Endothelial cell of umbilical vein (primary cell): Measurements from ENCODE around the gene SFTPB. TPM values are rescaled to one million over a fixed set of nuclear protein-coding genes. Genes with fewer than 3 reads are reported as not detected.

Experiments
- BruUV-seq: library from RNA; stranded (reverse); fragments of 400-500 nt; replicated peaks from 2 replicates; lab custom pipeline; 2021; lab: Mats Ljungman, UMichigan
- CTCF ChIA-PET: fragments of 300-600, 350-600 bp; sonication (Branson Sonifier 250); formaldehyde crosslinking; loops from one replicate; lab custom pipeline; 2021; ENCODE audit warnings: antibody characterized with exemption, inconsistent platforms; lab: Charles Lee
- POLR2A ChIA-PET: fragments of 300-600, 350-600 bp; sonication (Branson Sonifier 250); formaldehyde crosslinking; loops from one replicate; lab custom pipeline; 2021; ENCODE audit warnings: antibody characterized with exemption, inconsistent platforms; lab: Charles Lee
- DNase-seq: peaks from one replicate; pipeline ENCODE4 v3.0.0-alpha.2; 2011; ENCODE audit warnings: low read depth, low spot score
- FAIRE-seq: peaks from 2 replicates; lab custom pipeline; 2011; peaks lifted over from hg19 to GRCh38; lab: Jason Lieb, UNC
- H2AFZ ChIP-seq: 2 replicates; pipeline ENCODE4 v1.6.0; 2012; ENCODE audit warnings: low read depth, low read length, control low read depth, inconsistent platforms
- H3K27ac ChIP-seq: 2 replicates; pipeline ENCODE4 v1.5.1; 2011; ENCODE audit warnings: low read depth, mild to moderate bottlenecking, control low read depth, low read length, moderate library complexity; ENCODE audit not compliant: insufficient read depth
- H3K27me3 ChIP-seq, 2 experiments: 2 replicates each; pipeline versions ENCODE4 v1.6.0 to v1.6.1; 2011; ENCODE audit warnings: low read length in 2 of 2, mixed read lengths in 1 of 2; ENCODE audit not compliant: control insufficient read depth in 2 of 2, insufficient read depth in 2 of 2
- H3K36me3 ChIP-seq, 2 experiments: 2 replicates in 1 of 2; 3 replicates in 1 of 2; pipeline ENCODE4 v1.5.1; 2011; ENCODE audit warnings: low read length in 2 of 2, mild to moderate bottlenecking in 1 of 2, moderate library complexity in 1 of 2; ENCODE audit not compliant: control insufficient read depth in 2 of 2, insufficient read depth in 2 of 2; ENCODE audit errors: extremely low read depth in 1 of 2
- H3K4me1 ChIP-seq: 3 replicates; pipeline ENCODE4 v1.5.1; 2011; ENCODE audit warnings: mild to moderate bottlenecking, low read length; ENCODE audit not compliant: control insufficient read depth, insufficient read depth; ENCODE audit errors: extremely low read depth
- H3K4me2 ChIP-seq: 2 replicates; pipeline ENCODE4 v1.6.1; 2011; ENCODE audit warnings: low read length, control low read depth, mixed read lengths; ENCODE audit not compliant: insufficient read depth
- H3K4me3 ChIP-seq, 3 experiments: fragments of 200-600 bp in 1 of 3; sonication (generic), shearing (Covaris generic) in 1 of 3; replicated peaks in 1 of 3; 2 replicates each; pipeline ENCODE4 v1.5.1; 2011 to 2016; ENCODE audit warnings: control low read depth in 3 of 3, low read length in 3 of 3, mild to moderate bottlenecking in 2 of 3, inconsistent platforms in 1 of 3, low read depth in 1 of 3, moderate library complexity in 1 of 3; ENCODE audit not compliant: insufficient read depth in 1 of 3
- H3K79me2 ChIP-seq: 2 replicates; pipeline ENCODE4 v1.6.0; 2012; ENCODE audit warnings: low read length, inconsistent platforms; ENCODE audit not compliant: control insufficient read depth, insufficient read depth
- H3K9ac ChIP-seq: replicated peaks from 2 replicates; pipeline ENCODE3; 2011; ENCODE audit warnings: low read length, control low read depth; ENCODE audit not compliant: insufficient read depth; ENCODE audit errors: extremely low read depth
- H3K9me1 ChIP-seq: replicated peaks from 3 replicates; pipeline ENCODE4 v1.6.0; 2011; ENCODE audit warnings: mild to moderate bottlenecking, low read length; ENCODE audit not compliant: control insufficient read depth, insufficient read depth; ENCODE audit errors: extremely low read depth
- H3K9me3 ChIP-seq: replicated peaks from 2 replicates; pipeline ENCODE4 v1.5.1; 2012; ENCODE audit warnings: low read length, inconsistent platforms; ENCODE audit not compliant: control insufficient read depth, insufficient read depth
- H4K20me1 ChIP-seq: replicated peaks from 2 replicates; pipeline ENCODE3; 2011; ENCODE audit warnings: mild to moderate bottlenecking, low read length; ENCODE audit not compliant: control insufficient read depth, insufficient read depth; ENCODE audit errors: extremely low read depth
- EZH2 ChIP-seq: IDR thresholded peaks from 2 replicates; pipeline ENCODE4 v1.6.1; 2012; ENCODE audit warnings: borderline replicate concordance, low read depth, mild to moderate bottlenecking, moderate library complexity, low read length, inconsistent platforms; ENCODE audit not compliant: severe bottlenecking
- FOS ChIP-seq: IDR thresholded peaks from 2 replicates; pipeline ENCODE4 v1.6.1; 2011; ENCODE audit warnings: mild to moderate bottlenecking, low read length, moderate library complexity, borderline replicate concordance; ENCODE audit not compliant: insufficient read depth
- GATA2 ChIP-seq: IDR thresholded peaks from 2 replicates; pipeline ENCODE4 v1.7.0; 2011; ENCODE audit warnings: low read depth, mild to moderate bottlenecking, moderate library complexity, mixed read lengths, low read length; ENCODE audit not compliant: insufficient read length, insufficient read depth
- JUN ChIP-seq: IDR thresholded peaks from 2 replicates; pipeline ENCODE4 v1.6.1; 2011; ENCODE audit warnings: borderline replicate concordance, low read depth; ENCODE audit not compliant: insufficient read length, insufficient read depth
- MYC ChIP-seq: IDR thresholded peaks from one replicate; pipeline ENCODE4 v1.6.1; 2011; ENCODE audit warnings: mild to moderate bottlenecking, low read depth, low read length
- POLR2A ChIP-seq: IDR thresholded peaks from 2 replicates; pipeline ENCODE4 v1.6.1; 2012; ENCODE audit warnings: low read depth, mild to moderate bottlenecking, control low read depth, low read length
- POLR2AphosphoS5 ChIP-seq: IDR thresholded peaks from 2 replicates; pipeline ENCODE4 v1.6.1; 2012; ENCODE audit warnings: low read depth, mild to moderate bottlenecking, control low read depth, low read length, moderate library complexity; ENCODE audit not compliant: insufficient read depth
- dilution Hi-C: fragments of 300-500 bp; cut with MboI; formaldehyde crosslinking; loops from one replicate; pipeline ENCODE4 v1.15.0; 2019; ENCODE audit warnings: low sequenced_read_pairs; ENCODE audit not compliant: extremely low pct_ligation_motif_present
- intact Hi-C: fragments of 100-400 bp; cut with micrococcal nuclease; formaldehyde crosslinking; loops from one replicate; pipeline ENCODE4 v1.10.0; 2022
- polyA plus RNA-seq, 4 experiments: library from polyadenylated mRNA; depleted of rRNA in 3 of 4; stranded (reverse) in 3 of 4; unstranded in 1 of 4; fragments of >200 nt; gene quantifications; 2 replicates each; pipeline versions ENCODE4 v1.2.1 to v1.2.3, GENCODE V29; 2011 to 2012; ENCODE audit warnings: missing spikeins in 1 of 4
- total RNA-seq: library from RNA; stranded (reverse); gene quantifications from 2 replicates; pipeline ENCODE4 v1.2.3, GENCODE V29; 2021
- TF ChIP-seq, protein P1 (sequence below), 2 donors: IDR thresholded peaks; 1 replicate in 1 of 2; 2 replicates in 1 of 2; pipeline ENCODE4 v1.5.1; 2011; ENCODE audit warnings: low read length in 2 of 2, mild to moderate bottlenecking in 2 of 2, moderate library complexity in 2 of 2, control low read depth in 1 of 2, inconsistent platforms in 1 of 2, low read depth in 1 of 2; ENCODE audit not compliant: insufficient read depth in 1 of 2; ENCODE audit errors: extremely low read depth in 1 of 2
- TF ChIP-seq, protein P2 (sequence below): IDR thresholded peaks from 2 replicates; pipeline ENCODE4 v1.6.1; 2011; ENCODE audit not compliant: insufficient read depth, insufficient read length

Gene SFTPB
- total and polyA plus RNA-seq, 2 donors (not counting 3 experiments of a cell fraction or from before 2014, with no cell fraction given): not detected

DNA sequence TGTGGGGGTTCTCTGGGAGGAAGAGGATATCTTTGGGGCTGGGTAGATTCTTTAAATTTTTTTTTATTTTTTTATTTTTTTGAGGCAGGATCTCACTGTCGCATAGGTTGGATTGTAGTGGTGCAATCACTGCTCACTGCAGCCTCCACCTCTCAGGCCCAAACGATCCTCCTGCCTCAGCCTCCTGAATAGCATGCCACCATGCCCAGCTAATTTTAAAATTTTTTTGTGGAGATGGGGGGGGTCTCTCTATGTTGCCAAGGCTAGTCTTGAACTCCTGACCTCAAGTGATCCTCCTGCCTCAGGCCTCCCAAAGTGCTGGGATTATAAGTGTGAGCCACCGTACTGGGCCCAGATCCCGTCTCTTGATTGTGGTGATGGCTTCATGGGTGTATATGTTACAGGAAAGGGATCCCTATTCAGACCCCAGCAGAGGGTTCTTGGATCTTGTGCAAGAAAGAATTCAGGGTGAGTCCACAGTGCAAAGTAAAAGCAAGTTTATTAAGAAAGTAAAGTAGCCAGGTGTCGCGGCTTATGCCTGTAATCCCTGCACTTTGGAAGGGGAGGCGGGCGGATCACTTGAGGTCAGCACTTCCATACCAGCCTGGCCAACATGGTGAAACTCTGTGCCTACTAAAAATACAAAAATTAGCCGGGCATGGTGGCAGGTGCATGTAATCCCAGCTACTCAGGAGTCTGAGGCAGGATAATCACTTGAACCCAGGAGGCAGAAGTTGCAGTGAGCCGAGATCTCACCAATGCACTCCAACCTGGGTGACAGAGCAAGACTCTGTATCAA, 54.1 kb downstream of the SFTPB start:
- ChIA-PET CTCF (no interaction called here), POLR2A (no interaction called here)
- Histone ChIP-seq H3K4me2 (no peak overlapping the region), H3K27me3 (no peaks in the 10 kb centered on the region), H3K9ac (no peak overlapping the region), H3K36me3 (peaks cover 1 to 2% of the 10 kb centered on the region in 2 experiments), H2AFZ (no peak overlapping the region), H3K27ac (no peak overlapping the region), H3K9me1 (no peaks in the 10 kb centered on the region), H3K4me3 (no peak overlapping the region), H3K9me3 (no peaks in the 10 kb centered on the region), H4K20me1 (no peaks in the 10 kb centered on the region), H3K4me1 (peaks cover 17% of the 10 kb centered on the region), H3K79me2 (peaks cover 40% of the 10 kb centered on the region)
- FAIRE-seq (no peak), DNase-seq (no peak)
- intact Hi-C loops: no loop called here
- dilution Hi-C loops: no loop called here
- TF ChIP-seq, protein P1, sequence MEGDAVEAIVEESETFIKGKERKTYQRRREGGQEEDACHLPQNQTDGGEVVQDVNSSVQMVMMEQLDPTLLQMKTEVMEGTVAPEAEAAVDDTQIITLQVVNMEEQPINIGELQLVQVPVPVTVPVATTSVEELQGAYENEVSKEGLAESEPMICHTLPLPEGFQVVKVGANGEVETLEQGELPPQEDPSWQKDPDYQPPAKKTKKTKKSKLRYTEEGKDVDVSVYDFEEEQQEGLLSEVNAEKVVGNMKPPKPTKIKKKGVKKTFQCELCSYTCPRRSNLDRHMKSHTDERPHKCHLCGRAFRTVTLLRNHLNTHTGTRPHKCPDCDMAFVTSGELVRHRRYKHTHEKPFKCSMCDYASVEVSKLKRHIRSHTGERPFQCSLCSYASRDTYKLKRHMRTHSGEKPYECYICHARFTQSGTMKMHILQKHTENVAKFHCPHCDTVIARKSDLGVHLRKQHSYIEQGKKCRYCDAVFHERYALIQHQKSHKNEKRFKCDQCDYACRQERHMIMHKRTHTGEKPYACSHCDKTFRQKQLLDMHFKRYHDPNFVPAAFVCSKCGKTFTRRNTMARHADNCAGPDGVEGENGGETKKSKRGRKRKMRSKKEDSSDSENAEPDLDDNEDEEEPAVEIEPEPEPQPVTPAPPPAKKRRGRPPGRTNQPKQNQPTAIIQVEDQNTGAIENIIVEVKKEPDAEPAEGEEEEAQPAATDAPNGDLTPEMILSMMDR (IDR thresholded peaks at IDR 0.05; ENCODE audit: extremely low read depth in 1 of 2, insufficient read depth in 1 of 2, low read depth in 1 of 2, low read length in 2 of 2): no peak
- TF ChIP-seq JUN (no peak), POLR2AphosphoS5 (no peak), POLR2A (no peak), MYC (no peak), FOS (no peak), GATA2 (no peak), EZH2 (no peak)
- TF ChIP-seq, protein P2, sequence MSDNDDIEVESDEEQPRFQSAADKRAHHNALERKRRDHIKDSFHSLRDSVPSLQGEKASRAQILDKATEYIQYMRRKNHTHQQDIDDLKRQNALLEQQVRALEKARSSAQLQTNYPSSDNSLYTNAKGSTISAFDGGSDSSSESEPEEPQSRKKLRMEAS: no peak
- BruUV-seq: no TSS peak
